ENCODE data around the gene NR2C2.

The NR2C2 gene

DNA sequence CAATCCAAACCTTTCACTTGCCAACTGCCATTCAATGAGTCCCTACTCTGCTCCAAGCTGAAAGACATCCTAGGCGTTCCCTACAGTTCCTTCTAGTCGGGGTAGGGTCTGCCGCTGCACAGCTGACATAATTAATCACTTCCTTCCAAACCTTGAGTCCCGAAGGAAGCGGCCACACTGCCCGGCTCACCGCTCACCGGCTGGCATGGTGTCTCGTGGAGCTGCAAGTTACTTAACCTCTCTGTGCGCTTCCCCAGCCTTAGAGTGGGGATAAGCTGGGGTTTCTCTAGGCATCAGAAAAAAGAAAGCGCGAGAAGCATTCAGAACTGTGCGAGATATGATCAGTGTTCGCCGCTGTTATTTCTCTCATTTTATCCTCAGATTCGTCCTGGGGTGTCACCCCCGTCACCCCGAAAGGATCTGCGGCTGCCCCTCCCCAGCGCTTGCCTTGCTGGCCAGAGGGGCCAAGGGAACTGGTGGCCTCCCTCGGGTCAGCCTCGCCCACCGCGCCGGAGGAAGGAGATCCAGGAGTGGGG is 117.0 kb downstream of the NR2C2 start:
- peak; percentile 53 for DNase-seq (ENCODE audit: low spot score)

DNA sequence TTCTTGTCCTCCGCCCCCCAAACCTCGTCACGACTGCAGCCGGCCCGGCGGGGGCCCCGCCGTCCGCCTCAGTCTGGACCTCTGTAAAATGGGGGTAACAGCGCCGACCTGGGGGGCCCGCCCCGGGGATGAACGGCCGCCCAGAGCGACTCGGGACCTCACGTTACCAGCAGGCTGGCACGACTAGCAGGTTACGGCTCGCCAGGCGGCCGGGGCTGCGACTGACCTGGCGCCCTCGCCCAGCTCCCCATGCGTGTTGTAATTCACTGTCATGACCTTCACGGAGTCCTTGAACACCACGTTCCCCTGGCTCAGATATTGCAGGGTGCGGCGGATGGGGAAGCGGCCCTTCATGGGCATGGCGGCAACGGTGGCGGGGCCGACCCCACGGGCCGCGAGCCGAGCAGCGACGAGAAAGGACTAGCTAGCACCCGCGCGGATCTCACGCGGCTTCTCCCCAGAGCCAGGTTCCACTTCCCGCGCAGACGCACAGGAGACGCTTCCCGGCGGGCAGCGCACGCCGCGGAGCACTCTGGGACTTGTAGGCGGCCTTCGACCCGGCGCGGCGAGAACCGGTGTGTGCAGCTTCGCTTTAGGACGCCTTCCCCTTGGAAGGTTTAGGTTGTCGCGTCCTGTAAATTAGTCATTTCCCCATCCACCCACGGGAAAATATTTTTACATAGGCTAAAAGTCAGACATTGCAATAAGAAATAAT is 117.6 kb downstream of the NR2C2 start, which contains the start of gene MRPS25:
Gene MRPS25 (minus strand): TSS at position 481 of the 715 bp plus-strand sequence. CDS start 121 bp downstream, at position 360.
- peak; percentile 92 for DNase-seq (ENCODE audit: low spot score)

DNA sequence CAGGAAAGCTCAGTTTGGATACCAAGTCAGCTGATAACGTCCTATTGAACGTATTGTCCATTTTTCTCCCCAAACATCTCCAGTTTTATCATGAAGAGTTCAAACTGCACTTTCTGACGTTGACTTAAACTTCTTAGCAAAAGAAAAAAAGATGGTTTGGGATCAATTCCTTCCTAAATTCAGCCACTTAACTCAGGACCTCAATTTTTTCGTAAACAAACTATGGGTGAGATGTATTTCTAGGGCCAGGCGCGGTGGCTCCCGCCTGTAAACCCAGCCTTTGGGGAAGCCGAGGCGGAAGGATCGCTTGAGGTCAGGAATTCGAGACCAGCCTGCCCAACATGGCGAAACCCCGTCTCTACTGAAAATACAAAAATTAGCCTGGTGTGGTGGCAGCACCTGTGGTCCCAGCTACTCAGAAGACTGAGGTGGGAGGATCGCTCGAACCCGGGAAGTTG is 118.2 kb downstream of the NR2C2 start:
- no peak for DNase-seq (ENCODE audit: low spot score)

DNA sequence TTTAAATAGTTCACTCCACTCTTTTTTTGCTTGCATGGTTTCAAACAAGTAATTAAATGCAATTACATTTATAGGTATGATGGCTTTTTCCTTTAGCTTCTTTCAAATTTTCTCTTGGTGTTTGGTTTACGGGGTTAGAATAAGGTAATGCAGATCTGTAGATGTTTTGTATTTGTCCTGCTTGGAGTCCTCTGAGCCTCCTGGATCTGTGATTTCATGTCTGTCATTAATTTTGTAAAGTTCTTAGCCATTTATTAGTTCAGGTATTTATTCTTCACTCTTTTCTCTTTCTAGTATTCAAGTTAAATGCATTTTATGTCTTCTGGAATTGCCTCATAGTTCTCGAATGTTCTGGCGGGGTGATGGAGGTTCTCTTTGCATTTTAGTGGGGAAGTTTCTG is 119.1 kb downstream of the NR2C2 start:
- no peak for DNase-seq (ENCODE audit: low spot score)

DNA sequence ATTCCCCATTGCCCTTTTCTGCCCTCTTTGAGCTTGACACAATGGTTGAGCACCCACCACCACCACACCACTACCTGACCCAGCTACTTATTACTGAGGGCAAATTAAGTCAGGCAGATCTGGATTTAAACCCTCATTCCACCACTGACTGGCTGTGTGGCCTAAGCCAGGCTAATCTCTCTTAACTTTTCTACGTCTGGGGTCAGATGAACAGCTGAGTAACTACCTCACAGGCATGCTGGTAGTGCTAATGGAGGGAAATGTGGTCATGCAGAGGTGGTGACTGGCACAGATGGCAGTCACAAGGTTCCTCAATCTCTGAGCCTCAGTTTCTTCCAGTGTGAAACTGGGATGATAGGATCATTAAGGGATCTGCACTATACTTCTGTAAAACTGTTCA is 122.1 kb downstream of the NR2C2 start:
- no peak for DNase-seq (ENCODE audit: low spot score)

DNA sequence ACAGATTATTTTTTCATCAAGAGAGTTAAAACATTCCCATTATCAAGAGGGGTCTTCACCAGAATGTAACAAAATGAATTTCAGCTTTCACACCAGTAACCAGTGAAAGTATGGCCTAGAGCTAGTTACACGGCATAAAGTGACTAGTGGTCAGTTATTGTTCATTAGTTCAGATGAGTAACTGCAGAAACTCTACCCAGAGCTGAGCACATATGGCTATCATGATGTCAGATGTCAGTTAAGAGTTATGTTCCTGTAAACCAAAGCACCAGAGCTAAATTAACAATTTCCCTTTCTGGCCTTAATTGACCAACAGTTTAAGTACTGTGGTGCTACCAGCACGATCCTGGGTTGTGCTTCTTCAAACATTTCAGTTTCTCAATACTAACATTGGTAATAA is 124.3 kb downstream of the NR2C2 start:
- no peak for DNase-seq (ENCODE audit: low spot score)

DNA sequence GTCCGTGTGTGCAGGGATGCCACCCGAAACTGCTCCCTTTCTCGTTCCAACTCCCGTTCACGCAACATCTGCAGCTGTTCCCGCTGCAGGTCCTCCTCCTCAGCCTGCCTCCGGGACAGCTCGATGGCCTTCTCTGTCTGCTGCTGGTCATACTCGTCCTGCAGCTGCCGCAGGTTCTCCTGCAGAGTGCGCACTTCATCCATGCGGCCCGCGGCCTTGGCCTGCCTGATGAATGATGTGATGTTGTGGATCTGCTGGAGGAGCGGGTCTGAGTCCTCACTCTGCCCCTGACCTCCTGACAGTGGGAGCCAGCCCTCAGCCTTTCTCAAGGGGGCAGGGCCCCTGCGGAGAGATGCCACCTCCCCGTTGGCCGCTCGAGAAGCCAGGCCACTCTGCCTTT is 127.1 kb downstream of the NR2C2 start:
- DNase-seq (ENCODE audit: low spot score) = no peak

DNA sequence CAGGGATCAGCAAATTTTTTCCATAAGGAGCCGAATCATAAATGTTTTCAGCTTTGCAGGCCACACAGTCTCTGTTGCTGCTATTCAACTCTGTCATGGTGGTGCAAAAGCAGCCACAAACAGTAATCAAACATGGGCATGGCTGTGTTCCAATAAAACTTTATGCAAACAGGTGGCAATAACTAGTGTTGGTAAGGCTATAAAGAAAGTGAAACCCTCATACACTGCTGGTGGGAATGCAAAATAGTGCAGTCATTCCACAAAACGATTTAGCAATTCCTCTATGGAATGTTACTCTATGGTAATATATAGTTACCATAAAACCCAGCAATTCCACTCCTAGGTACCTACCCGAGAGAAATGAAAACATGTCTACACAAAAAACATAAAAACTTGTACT is 131.7 kb downstream of the NR2C2 start:
- DNase-seq (ENCODE audit: low spot score) = no peak

DNA sequence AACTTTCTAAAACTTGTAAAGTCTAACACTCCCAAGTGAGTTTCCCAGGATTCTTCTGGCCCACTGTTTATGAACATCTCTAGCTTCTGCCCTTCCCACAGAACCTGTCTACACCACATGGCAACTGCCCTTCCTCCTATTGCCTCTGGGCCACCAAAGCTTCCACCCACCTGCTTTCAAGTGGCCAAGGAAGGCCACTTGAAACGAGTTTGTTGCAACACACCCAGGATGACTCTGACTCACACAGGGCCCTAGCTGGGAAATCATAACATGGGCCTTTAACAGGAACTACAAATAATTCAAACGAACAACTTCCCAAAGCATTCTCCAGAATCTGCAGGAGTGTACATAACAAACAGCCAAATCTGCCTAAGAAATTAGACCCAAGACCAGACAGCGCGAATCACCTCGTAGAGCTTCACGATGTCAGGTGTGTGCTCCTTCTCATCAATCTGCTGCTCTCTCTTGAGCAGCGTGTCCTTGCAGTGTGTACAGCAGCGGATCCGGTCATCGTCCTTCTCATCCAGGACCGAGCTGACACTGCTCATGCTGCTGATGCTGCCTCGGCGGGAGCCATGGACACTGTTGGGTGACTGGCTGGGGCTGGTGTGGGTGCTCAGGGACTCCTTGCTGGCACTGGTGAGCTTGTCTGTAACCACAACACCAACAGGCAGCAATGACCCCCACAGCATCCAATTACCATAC is 134.7 kb downstream of the NR2C2 start:
- no peak for DNase-seq (ENCODE audit: low spot score)

DNA sequence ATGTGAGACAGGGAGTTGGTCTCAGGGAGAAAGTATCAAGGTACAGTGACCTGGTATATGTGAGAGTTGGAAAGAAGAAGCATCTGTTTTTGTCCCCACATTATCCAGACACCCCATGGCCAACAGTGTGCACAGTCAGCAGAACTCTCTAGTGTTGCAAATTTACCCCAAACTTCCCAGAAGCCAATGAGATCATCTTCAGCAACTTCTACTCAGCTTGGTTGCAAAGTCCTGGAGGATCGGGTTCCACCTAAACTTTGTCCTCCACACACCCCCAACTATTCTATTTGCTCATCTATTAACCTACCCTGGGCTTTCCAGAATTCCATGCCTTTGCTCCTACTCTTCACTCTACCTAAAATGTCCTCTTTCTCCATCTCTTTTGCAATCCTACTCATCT is 135.9 kb downstream of the NR2C2 start:
- DNase-seq (ENCODE audit: low spot score) = no peak

DNA sequence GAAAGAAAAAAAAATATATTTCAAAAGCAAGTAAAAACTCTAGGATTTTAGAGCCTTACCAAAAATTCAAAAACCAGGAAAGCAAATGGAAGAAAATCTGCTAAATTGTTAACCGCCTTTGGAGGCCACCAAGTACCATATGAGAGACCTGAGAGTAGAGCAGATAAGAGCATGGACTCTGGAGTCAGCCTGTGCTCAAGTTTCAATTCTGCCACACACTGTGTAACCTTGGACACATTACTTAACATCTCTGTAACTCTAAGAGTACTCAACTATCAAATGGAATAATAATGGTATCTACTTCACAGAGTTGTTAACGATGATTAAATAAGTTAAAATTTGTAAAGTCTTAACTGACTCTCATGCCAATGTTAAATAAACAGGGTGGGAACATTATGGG is 138.9 kb downstream of the NR2C2 start:
- DNase-seq (ENCODE audit: low spot score) = no peak

DNA sequence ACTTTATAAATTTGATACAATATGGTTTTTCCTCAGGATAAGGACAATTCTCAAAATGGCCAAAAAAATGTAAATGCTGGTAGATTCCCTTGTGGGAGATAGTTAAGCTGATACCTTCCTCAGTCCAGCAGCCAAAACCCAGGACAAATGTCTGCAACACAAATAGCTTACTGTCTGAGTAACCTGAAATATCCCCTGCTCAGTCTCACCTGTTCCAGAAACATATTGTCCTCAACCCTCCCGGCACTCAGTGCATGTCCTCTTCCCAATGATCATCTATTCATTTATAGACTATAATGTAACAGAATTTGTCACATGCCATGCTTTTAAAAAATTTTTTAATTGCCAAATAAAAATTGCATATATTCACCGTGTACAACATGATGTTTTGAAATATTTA is 139.3 kb downstream of the NR2C2 start:
- no peak for DNase-seq (ENCODE audit: low spot score)

DNA sequence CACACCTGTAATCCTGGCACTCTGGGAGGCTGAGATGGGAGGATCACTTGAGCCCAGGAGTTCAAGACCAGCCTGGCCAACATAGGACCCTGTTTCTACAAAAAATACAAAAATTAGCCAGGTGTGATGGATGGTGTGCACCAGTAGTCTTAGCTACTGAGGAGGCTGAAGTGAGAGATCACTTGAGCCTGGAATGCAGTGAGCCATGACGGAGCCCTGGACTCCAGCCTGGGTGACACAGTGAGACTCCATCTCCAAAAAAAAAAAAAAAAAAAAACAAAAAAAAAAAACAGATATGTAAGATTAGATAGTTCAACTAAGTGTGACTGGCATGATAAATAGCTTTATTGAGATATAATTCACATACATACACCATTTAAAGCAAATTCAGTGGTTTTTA is 141.8 kb downstream of the NR2C2 start:
- no peak for DNase-seq (ENCODE audit: low spot score)

DNA sequence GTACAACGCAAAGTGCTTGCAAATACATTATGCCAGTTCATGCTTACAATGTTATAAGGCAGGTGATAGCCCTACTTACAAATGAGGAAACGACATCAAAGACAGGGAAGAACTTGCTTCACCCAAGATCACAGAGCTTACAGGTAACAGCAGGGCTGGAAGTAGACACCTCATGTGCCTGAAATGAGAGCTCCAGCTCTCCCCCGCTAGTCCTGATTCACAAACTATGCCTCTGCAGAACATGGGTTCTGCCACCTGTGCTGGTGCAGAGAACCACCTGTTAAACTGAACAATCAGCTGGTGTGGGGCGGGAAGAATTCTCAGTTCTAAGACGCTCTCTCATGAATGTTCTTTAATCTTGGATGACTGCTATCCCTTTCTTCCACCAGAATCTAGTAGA is 144.2 kb downstream of the NR2C2 start:
- no peak for DNase-seq (ENCODE audit: low spot score)

DNA sequence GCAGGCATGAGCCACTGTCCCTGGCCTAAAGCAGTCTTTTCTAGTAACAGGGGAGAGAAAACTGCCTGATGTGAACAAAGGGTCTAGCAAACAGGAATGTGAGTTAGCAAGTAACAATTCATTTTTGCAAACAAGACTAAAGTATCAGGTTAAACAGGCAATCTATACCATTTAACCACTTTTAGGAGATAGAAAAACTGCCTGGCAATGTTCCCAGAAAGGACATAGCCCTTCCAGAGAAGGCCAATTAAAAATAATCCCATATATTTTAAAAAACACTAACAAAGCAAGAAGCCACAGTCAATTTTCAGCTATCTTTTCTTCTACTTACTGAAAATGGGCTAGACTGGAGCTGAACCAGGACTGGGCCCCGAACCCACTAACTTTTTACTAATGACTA is 145.3 kb downstream of the NR2C2 start:
- no peak for DNase-seq (ENCODE audit: low spot score)

DNA sequence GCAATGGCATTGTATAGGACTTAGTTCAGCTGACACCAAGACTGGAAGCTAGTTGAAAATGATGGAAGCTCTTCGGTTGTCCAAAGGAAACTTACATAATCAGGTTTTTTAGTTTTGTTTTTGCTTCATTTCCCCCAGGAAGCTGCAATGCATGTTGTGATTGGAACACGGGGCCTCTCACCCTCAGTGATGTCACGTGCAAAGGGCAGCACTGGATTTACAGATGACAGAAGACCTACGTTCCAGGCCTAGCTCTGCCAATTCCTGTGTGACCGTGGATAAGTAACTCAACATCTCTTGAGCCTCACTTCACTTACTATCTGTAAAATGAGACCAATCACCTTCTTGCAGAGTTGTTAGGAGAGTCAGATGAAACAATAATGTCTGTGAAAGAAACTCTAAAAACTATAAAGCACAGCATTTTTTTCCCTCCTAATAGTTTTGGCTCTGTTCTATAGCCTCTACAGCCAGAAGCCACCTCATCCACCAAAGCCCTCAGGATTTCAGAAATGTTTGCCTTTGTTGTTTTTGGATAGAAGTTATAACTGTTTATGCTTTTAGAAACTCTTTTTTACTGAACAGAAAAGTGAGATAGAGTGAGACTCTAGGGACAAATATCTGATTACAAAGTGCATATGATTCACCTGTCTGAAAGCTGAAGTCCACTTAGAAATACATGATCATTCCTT is 146.9 kb downstream of the NR2C2 start:
- no peak for DNase-seq (ENCODE audit: low spot score)

DNA sequence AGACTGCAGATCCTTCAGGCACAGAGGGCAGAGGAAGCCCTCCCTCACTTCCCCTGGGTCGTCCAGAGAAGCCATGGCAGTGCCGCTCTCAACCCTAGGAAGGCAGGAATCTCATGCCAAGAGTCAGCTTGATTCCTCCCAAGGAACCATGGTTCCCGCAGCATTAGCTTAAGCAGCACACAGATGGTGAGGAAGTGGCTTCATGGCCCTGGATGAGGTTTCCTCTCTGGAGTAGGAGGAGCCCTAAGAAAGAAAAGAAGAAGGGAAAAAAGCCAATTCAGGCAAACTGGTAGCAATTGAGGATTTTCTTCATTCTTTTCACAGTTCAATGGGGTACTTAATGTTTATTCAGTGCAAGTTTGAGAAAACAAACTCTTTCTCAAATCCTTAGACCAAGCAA is 148.7 kb downstream of the NR2C2 start:
- DNase-seq (ENCODE audit: low spot score) = no peak

DNA sequence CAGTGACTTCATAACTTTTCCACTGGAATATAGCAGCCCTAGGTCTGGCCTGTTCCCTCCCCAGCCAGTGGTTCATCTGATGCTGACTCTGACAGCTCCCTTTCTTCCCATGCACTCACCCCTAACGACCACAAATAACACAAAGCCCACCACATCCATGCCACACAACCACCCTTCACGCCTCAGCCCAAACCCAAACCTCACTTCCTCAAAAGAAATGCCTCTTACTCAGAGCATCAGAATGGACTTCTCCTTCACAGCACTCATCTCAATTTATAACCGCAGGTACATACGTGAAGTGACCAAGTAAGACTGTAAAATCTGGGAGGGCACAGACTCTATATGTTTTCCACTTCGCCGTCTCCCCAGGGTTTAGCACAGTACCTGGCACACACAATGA is 150.5 kb downstream of the NR2C2 start:
- DNase-seq (ENCODE audit: low spot score) = no peak

Data from ecto neural progenitor cell (in vitro differentiated cells).